ENCODE measurements around the gene PSTK.

PSTK gene

GRCh38 chr10:123021517-123021916 lies 41.3 kb downstream of the PSTK start:
- no peak for DNase-seq

DNA sequence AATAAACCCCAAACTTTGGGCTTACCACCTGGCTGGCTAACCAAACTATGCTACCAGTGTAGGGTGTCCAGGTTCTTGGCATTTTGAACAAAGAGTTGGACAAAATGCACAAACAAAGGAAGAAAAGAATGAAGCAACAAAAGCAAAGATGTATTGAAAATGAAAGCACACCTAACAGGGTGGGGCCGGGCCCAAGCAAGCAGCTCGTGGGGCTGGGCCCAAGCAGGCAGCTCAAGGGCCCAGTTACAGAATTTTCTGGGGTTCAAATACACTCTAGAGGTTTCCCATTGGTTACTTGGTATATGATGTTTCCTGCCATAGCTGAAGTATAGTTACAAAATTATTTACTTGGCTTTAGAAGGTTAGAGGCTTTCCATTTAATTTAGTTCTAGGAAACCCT lies 44.3 kb downstream of the PSTK start:
- no peak for DNase-seq

- DNase-seq, result no peak
Measured at GRCh38 chr10:123026302-123026701, 46.1 kb downstream of the PSTK start.

- no peak for DNase-seq
Measured at GRCh38 chr10:123027861-123028260, 47.7 kb downstream of the PSTK start.

DNA sequence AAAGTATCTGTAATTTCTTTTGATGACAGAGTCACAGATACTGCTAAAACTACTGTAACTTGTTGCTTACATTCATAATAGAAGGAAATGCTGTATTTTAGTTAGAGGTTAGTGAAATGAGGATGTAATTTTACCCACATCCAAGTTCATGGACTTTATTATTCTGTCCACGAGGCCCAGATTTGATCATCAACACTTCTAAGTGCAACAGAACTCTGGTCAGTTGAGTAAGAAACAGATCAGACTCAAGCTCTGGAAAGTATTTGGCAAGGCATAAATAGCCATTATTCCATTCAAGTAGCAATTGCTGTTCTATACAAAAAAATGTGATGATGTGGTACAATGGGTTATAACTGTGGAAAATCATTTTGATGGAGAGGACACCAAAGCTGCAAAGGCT lies 50.9 kb downstream of the PSTK start:
- no peak for DNase-seq

DNA sequence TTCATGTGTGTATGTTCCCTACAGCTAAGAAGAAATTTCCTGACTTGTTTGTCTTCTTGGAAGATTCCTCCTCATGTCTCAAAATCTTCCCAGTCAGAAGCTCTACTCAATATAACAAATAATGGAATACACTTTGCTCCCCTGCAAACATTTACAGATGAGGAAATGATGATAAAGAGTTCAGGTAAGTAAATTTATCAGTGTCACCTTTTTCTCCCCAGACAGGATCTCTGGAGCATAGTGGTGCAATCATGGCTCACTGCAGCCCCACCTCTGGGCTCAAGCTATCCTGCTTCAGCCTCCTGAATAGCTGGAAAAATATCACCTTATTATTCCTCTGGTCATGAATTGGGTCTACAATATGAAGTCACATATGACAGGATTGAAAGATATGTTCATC lies 54.1 kb downstream of the PSTK start:
- DNase-seq, result no peak

DNA sequence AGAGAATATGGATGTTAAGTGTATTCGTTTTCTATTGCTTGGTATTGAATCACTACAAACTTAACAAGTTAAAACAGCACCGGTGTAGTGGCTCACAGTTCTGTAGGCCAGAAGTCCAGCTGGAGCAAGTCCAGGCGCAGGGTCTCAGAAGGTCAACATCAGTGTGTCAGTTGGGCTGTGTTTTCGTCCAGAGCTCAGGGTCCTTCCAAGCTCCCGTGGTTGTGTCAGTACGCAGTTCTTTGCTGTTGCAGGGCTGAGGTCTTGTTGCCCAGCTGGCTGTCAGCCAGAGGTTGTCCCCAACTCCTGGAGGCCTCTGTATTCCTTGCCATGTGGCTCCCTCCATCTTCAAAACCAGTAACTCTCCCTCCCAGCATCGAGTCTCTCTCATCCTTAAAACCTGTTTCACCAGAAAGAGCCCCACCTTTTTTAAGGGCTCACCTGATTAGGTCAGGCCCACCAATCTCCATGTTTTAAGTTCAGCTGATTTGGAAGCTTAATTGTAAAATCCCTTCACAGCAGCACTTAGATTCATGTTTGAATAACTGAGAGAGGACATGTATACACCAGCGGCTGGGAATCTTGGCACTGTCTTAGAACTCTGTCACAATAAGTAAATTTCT lies 55.4 kb downstream of the PSTK start:
- DNase-seq, result no peak

DNA sequence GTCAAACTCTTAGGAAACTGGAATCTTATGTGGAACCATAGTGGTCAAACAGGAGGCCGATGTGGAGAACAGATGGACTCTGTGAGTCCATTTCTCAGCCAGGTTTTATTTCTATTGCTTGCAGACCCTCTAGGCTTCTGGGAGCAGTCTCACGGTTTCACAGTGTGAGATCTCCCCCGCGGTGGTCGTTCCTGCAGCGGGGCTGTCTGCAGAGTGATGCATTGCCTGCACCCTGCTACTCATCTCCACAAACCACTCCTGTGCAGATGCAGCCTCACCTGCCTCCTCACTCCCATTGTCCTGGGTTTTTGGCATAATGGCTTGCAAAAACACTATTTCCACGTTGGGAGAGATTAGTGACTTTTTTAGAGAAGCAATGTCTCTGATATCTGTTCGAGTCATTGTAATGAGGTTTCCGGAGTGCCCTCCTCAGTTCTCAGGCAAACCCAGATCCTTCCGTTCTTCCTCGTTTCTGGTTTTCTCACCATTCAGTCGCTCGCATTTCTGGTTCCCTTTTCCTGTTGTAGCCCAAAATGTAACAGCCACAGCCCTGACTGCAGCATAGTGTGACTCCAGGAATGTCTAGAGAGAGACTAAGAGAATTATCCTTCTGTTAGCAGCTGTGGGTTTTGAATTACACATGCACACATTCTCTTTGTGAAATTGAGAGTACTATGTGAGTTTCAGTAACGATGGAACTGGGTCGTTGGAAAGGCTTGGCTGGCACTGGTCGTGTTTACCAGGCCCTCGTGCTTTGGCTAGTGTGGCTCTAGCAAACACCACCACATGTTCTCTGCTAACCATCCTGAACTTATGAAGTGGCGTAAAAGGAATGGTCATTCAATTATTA lies 58.8 kb downstream of the PSTK start:
- DNase-seq, result no peak

DNA sequence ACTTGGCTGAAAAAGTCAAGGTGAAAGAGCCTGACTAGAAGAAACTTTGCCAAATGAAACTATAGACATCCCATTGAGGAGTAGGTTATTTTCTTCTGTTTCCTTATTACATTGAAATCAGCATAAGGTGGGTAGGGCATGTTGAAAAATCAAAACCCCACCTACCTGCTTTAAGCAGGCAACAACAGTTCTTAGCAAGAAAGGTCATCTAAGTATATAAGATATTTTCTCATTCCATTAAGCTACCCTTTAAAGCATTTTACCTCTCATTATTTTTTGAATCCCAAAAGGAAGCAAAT lies 59.4 kb downstream of the PSTK start:
- DNase-seq, result no peak
